Measurements from ENCODE around the gene TRIM49C.
"Not testable (repeated sequence)": the region's sequence is repeated elsewhere in the genome, so short reads cannot be mapped to it uniquely, and the experiment has no call there.

Gene TRIM49C

GRCh38 chr11:90030806-90031205, at the start of gene TRIM49C:
TSS of gene TRIM49C (plus strand) at chr11:90031106. CDS start at chr11:90035212, 4,106 bp downstream.
- not testable (repeated sequence) for DNase-seq (ENCODE audit: low read depth)

GRCh38 chr11:90024184-90024583, 6.7 kb upstream of the TRIM49C start:
- not testable (repeated sequence) for DNase-seq (ENCODE audit: low read depth)

GRCh38 chr11:90051591-90052209, 20.8 kb downstream of the TRIM49C start:
- DNase-seq (ENCODE audit: low read depth), result not testable (repeated sequence)

- not testable (repeated sequence) for DNase-seq (ENCODE audit: low read depth)
Observed at GRCh38 chr11:90052311-90052710, 21.4 kb downstream of the TRIM49C start.

GRCh38 chr11:90053545-90053944, 22.6 kb downstream of the TRIM49C start:
- DNase-seq (ENCODE audit: low read depth), result not testable (repeated sequence)

GRCh38 chr11:90085650-90086049, 54.7 kb downstream of the TRIM49C start, which contains the start of gene UBTFL1:
TSS of gene UBTFL1 (plus strand) at chr11:90085950. CDS start at chr11:90085950, 0 bp downstream.
- not testable (repeated sequence) for DNase-seq (ENCODE audit: low read depth)

- not testable (repeated sequence) for DNase-seq (ENCODE audit: low read depth)
Observed at GRCh38 chr11:90088731-90089130, 57.8 kb downstream of the TRIM49C start.
